ENCODE data around the gene HYI. TPM values are rescaled to one million over a fixed set of nuclear protein-coding genes. Genes with fewer than 3 reads are reported as not detected.

The HYI gene
- total RNA-seq, 2 donors from 2014 or later = 34.4 to 34.8 TPM

DNA sequence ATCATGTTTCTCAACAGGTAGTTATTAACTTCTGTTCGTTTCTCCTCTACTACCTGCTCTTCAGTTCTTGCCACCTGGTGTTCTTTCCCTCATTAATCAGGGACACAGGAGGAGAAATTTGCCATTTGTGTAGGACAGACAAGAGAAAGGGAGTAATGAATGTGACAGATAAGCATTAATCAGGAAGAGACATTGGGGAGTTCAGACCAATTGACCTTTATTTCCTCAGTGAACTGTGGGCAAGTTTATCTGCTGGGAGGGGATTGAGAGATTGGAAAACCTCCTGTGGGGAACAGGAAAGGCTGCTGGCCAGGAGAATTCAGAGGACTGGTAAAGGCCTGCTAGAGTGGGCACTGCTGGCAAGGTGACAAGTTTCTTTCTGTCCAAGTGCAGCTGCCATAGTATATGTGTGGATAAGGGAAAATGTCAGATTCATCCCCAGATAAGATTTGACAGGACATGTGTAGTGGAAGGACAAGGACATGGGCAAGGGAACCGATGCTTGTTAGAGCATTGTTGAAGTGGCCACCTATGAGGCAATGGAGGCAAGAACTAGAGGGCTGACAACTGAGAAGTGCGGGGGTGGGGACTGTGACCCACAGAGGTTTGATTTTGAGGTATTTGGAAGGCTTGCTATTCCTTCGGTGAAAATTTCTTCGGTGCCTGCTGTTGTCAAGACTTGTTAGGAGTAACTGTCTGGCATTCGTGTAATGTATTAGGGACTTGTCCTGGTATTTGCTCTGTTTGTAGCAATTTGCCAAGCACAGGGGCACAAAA, 51.5 kb downstream of the HYI start:
- H3K27me3 Mint-ChIP-seq (ENCODE audit: insufficient read depth) = no peaks in the 10 kb centered on the region
- 93 to 97% methylated on average over 5 to 6 of the region's 6 CpGs for WGBS, 2 experiments (ENCODE audit: insufficient coverage in 1 of 2, insufficient read length in 1 of 2)
- TF ChIP-seq, protein P1, sequence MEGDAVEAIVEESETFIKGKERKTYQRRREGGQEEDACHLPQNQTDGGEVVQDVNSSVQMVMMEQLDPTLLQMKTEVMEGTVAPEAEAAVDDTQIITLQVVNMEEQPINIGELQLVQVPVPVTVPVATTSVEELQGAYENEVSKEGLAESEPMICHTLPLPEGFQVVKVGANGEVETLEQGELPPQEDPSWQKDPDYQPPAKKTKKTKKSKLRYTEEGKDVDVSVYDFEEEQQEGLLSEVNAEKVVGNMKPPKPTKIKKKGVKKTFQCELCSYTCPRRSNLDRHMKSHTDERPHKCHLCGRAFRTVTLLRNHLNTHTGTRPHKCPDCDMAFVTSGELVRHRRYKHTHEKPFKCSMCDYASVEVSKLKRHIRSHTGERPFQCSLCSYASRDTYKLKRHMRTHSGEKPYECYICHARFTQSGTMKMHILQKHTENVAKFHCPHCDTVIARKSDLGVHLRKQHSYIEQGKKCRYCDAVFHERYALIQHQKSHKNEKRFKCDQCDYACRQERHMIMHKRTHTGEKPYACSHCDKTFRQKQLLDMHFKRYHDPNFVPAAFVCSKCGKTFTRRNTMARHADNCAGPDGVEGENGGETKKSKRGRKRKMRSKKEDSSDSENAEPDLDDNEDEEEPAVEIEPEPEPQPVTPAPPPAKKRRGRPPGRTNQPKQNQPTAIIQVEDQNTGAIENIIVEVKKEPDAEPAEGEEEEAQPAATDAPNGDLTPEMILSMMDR (conservative IDR thresholded peaks at IDR 0.05) = no peak
- H3K9me3 ChIP-seq (ENCODE audit: control insufficient read depth, low read length) = no peaks in the 10 kb centered on the region
- H3K36me3 ChIP-seq (ENCODE audit: control insufficient read depth, insufficient read depth, low read length) = peaks cover 29% of the 10 kb centered on the region
- no peak overlapping the region for H3K4me3 Mint-ChIP-seq
- no peaks in the 10 kb centered on the region for H3K27me3 ChIP-seq (ENCODE audit: control insufficient read depth, insufficient read depth, low read length, poor library complexity, severe bottlenecking)
- no peak for DNase-seq
- H3K4me3 ChIP-seq (ENCODE audit: low read length) = peak overlapping the region; percentile 14
- no peak overlapping the region for H3K27ac Mint-ChIP-seq
- H3K27ac ChIP-seq (ENCODE audit: low read depth, low read length) = no peak overlapping the region
- H3K36me3 Mint-ChIP-seq (ENCODE audit: low read depth) = peaks cover 39% of the 10 kb centered on the region
- H3K4me1 Mint-ChIP-seq = peaks cover 8% of the 10 kb centered on the region
- H3K4me1 ChIP-seq (ENCODE audit: control insufficient read depth, insufficient read depth, low read length) = peaks cover 5% of the 10 kb centered on the region
- no peaks in the 10 kb centered on the region for H3K9me3 Mint-ChIP-seq
- no peak overlapping the region for H3K9ac ChIP-seq (ENCODE audit: extremely low read depth, low read length, poor library complexity, severe bottlenecking)

Small RNA genes within 50 kb of the gene (microRNA-seq; reads per million reads assigned to microRNA genes)
- gene MIR6735 (ENCODE audit: borderline microRNAs expressed) = not detected

Other genes with a start within 250 kb of the HYI start
- 10 to 100 TPM; 11.7 to 16.6 TPM for gene TMEM125, start 183.9 kb downstream of the HYI start, total RNA-seq
- 10 to 100 TPM in 1 of 2 donors, 1 to 10 TPM in 1; 9.7 to 17.9 TPM for gene C1orf210, start 168.3 kb downstream of the HYI start, total RNA-seq
- gene TIE1, start 152.9 kb downstream of the HYI start, total RNA-seq = under 1 TPM; 0.40 to 0.99 TPM
- 1 to 10 TPM in 1 of 2 donors, under 1 TPM in 1; 0.64 to 1.2 TPM for gene MPL, start 116.1 kb downstream of the HYI start, total RNA-seq
- gene CDC20, start 95.0 kb downstream of the HYI start, total RNA-seq = 100 to 1,000 TPM; 126 to 149 TPM
- 10 to 100 TPM; 24.4 to 28.3 TPM for gene ELOVL1, start 85.9 kb downstream of the HYI start, total RNA-seq
- 10 to 100 TPM; 16.1 to 18.8 TPM for gene MED8, start 64.1 kb downstream of the HYI start, total RNA-seq
- 10 to 100 TPM; 55.6 to 59.7 TPM for gene SZT2, start 64.0 kb downstream of the HYI start, total RNA-seq
- gene PTPRF, start 77.0 kb upstream of the HYI start, total RNA-seq = 100 to 1,000 TPM; 203 to 250 TPM
- 10 to 100 TPM; 54.7 to 74.4 TPM for gene KDM4A, start 196.2 kb upstream of the HYI start, total RNA-seq